ENCODE measurements around the gene MYZAP. TPM values are rescaled to one million over a fixed set of nuclear protein-coding genes. Genes with fewer than 3 reads are reported as not detected.

MYZAP gene
- total RNA-seq, 1 experiment from 2014 or later = 6.0 TPM

- no peaks in the 10 kb centered on the region for H3F3A ChIP-seq (ENCODE audit: low read length, unreplicated experiment)
- TF ChIP-seq EZH2 (IDR thresholded peaks at IDR 0.05; ENCODE audit: low read length, unreplicated experiment) (no peak), CTCF (conservative IDR thresholded peaks at IDR 0.05; ENCODE audit: low read depth, low read length) (no peak), EZH2phosphoT487 (IDR thresholded peaks at IDR 0.05; ENCODE audit: borderline replicate concordance, low read length) (no peak)
- no peaks in the 10 kb centered on the region for H3K27me3 ChIP-seq (ENCODE audit: low read length)
- no peaks in the 10 kb centered on the region for H3K9me3 ChIP-seq (ENCODE audit: low read length)
- ChIA-PET POLR2A (ENCODE audit: unreplicated experiment) (no interaction called here), CTCF (no interaction called here)
- H4K20me1 ChIP-seq (ENCODE audit: low read length) = no peaks in the 10 kb centered on the region
- ATAC-seq (no peak), DNase-seq (no peak)
- H3K36me3 ChIP-seq (ENCODE audit: low read depth, low read length) = no peaks in the 10 kb centered on the region
- H3K4me1 ChIP-seq (ENCODE audit: insufficient read depth, low read length) = no peaks in the 10 kb centered on the region
- H3K4me2 ChIP-seq (ENCODE audit: low read length) = no peak overlapping the region
- BruUV-seq (replicated peaks) = no TSS peak
- no peak overlapping the region for H3K9ac ChIP-seq (ENCODE audit: low read length)
- intact Hi-C loops (cut with micrococcal nuclease) = no loop called here
- H3K79me2 ChIP-seq (ENCODE audit: low read length) = no peaks in the 10 kb centered on the region
- no peak overlapping the region for H3K27ac ChIP-seq (ENCODE audit: low read length)
- H2AFZ ChIP-seq (ENCODE audit: low read length) = no peak overlapping the region
- H3K9me2 ChIP-seq (replicated peaks; ENCODE audit: low read length) = no peaks in the 10 kb centered on the region
- no peak overlapping the region for H3K4me3 ChIP-seq (ENCODE audit: low read length)
Observed at GRCh38 chr15:57580866-57581265, 10.8 kb upstream of the MYZAP start.

GRCh38 chr15:57582090-57582489 is 9.6 kb upstream of the MYZAP start:
- TF ChIP-seq EZH2 (IDR thresholded peaks at IDR 0.05; ENCODE audit: low read length, unreplicated experiment) = no peak
- no peak for TF ChIP-seq EZH2phosphoT487 (IDR thresholded peaks at IDR 0.05; ENCODE audit: borderline replicate concordance, low read length)
- no peak for TF ChIP-seq CTCF (conservative IDR thresholded peaks at IDR 0.05; ENCODE audit: low read depth, low read length)
- Histone ChIP-seq H3K79me2 (ENCODE audit: low read length) (no peaks in the 10 kb centered on the region), H3K4me1 (ENCODE audit: insufficient read depth, low read length) (0 out of 2 replicates have a peak, but pooled peaks cover 2% of the 10 kb centered on the region), H3K36me3 (ENCODE audit: low read depth, low read length) (no peaks in the 10 kb centered on the region), H3K9ac (ENCODE audit: low read length) (no peak overlapping the region), H4K20me1 (ENCODE audit: low read length) (no peaks in the 10 kb centered on the region), H3K27me3 (ENCODE audit: low read length) (no peaks in the 10 kb centered on the region), H3K4me3 (ENCODE audit: low read length) (no peak overlapping the region), H3K9me3 (ENCODE audit: low read length) (no peaks in the 10 kb centered on the region), H3K27ac (ENCODE audit: low read length) (no peak overlapping the region), H2AFZ (ENCODE audit: low read length) (no peak overlapping the region), H3F3A (ENCODE audit: low read length, unreplicated experiment) (no peaks in the 10 kb centered on the region), H3K9me2 (replicated peaks; ENCODE audit: low read length) (no peaks in the 10 kb centered on the region), H3K4me2 (ENCODE audit: low read length) (no peak overlapping the region)
- ChIA-PET CTCF (no interaction called here), POLR2A (ENCODE audit: unreplicated experiment) (no interaction called here)
- intact Hi-C loops (cut with micrococcal nuclease) = no loop called here
- ATAC-seq (no peak), DNase-seq (no peak)
- no TSS peak for BruUV-seq (replicated peaks)

GRCh38 chr15:57583282-57583681 is 8.4 kb upstream of the MYZAP start:
- intact Hi-C loops (cut with micrococcal nuclease) = no loop called here
- CTCF ChIA-PET = no interaction called here

More at GRCh38 chr15:57583282-57583681, 8.4 kb upstream of the MYZAP start:
- POLR2A ChIA-PET (ENCODE audit: unreplicated experiment) = no interaction called here
- H3K36me3 ChIP-seq (ENCODE audit: low read depth, low read length) = no peaks in the 10 kb centered on the region
- no peaks in the 10 kb centered on the region for H3F3A ChIP-seq (ENCODE audit: low read length, unreplicated experiment)
- H3K4me3 ChIP-seq (ENCODE audit: low read length) = no peak overlapping the region
- 0 out of 2 replicates have a peak, but pooled peaks cover 3% of the 10 kb centered on the region for H3K4me1 ChIP-seq (ENCODE audit: insufficient read depth, low read length)
- no peaks in the 10 kb centered on the region for H3K9me2 ChIP-seq (replicated peaks; ENCODE audit: low read length)
- no peak overlapping the region for H3K27ac ChIP-seq (ENCODE audit: low read length)
- ATAC-seq = no peak
- TF ChIP-seq CTCF (conservative IDR thresholded peaks at IDR 0.05; ENCODE audit: low read depth, low read length) = no peak
- H4K20me1 ChIP-seq (ENCODE audit: low read length) = no peaks in the 10 kb centered on the region
- no peak for DNase-seq
- H3K9me3 ChIP-seq (ENCODE audit: low read length) = no peaks in the 10 kb centered on the region
- no peak overlapping the region for H3K4me2 ChIP-seq (ENCODE audit: low read length)
- no peak overlapping the region for H2AFZ ChIP-seq (ENCODE audit: low read length)
- H3K79me2 ChIP-seq (ENCODE audit: low read length) = no peaks in the 10 kb centered on the region
- H3K27me3 ChIP-seq (ENCODE audit: low read length) = no peaks in the 10 kb centered on the region
- BruUV-seq (replicated peaks) = no TSS peak
- H3K9ac ChIP-seq (ENCODE audit: low read length) = no peak overlapping the region

All from PC-3 (cell line).